Thoracic aorta (tissue), 2 donors: ENCODE measurements around the gene TNKS1BP1. TPM values are rescaled to one million over a fixed set of nuclear protein-coding genes. Genes with fewer than 3 reads are reported as not detected.

ENCODE experiments used
- ATAC-seq: fragments of 150-250 bp; one replicate; pipeline ENCODE4 v1.8.0; 2017; ENCODE audit warnings: low read depth; ENCODE audit not compliant: insufficient number of reproducible peaks, low FRiP score
- DNase-seq: peaks from one replicate; pipeline ENCODE4 v3.0.0-alpha.2; 2020; ENCODE audit warnings: low spot score
- H3K27ac ChIP-seq, 2 donors: fragments of 200-600 bp; sonication (generic); 1 replicate in 1 of 2; 2 replicates in 1 of 2; pipeline ENCODE4 v1.5.1; 2016; ENCODE audit warnings: mild to moderate bottlenecking in 2 of 2, moderate library complexity in 2 of 2
- H3K27me3 ChIP-seq: fragments of 200-600 bp; sonication (generic); replicated peaks from 2 replicates; pipeline ENCODE4 v1.6.0; 2016; ENCODE audit warnings: mild to moderate bottlenecking; ENCODE audit not compliant: insufficient read depth
- H3K36me3 ChIP-seq: fragments of 200-600 bp; sonication (generic); one replicate; pipeline ENCODE4 v1.5.1; 2016
- H3K4me1 ChIP-seq, 2 donors: fragments of 200-600 bp; sonication (generic); 1 replicate in 1 of 2; 2 replicates in 1 of 2; pipeline versions ENCODE4 v1.5.1 to v1.6.0; 2016; ENCODE audit warnings: low read depth in 2 of 2, mild to moderate bottlenecking in 1 of 2; ENCODE audit not compliant: control insufficient read depth in 1 of 2
- H3K4me3 ChIP-seq: fragments of 200-600 bp; sonication (generic); 2 replicates; pipeline ENCODE4 v1.5.1; 2016; ENCODE audit warnings: mild to moderate bottlenecking
- H3K9me3 ChIP-seq: fragments of 200-600 bp; sonication (generic); 2 replicates; pipeline ENCODE4 v1.5.1; 2016
- total RNA-seq, 2 donors: library from RNA; depleted of rRNA; stranded (reverse); fragments of >200 nt; gene quantifications; one replicate each; pipeline versions ENCODE4 v1.1.0 to v1.2.3, GENCODE V29; 2016
- TF ChIP-seq, protein P1 (sequence below): fragments of 200-600 bp; sonication (generic); IDR thresholded peaks from one replicate; pipeline ENCODE4 v1.5.1; 2019; ENCODE audit warnings: antibody characterized with exemption

The TNKS1BP1 gene
- total RNA-seq, 2 donors from 2014 or later = 105 to 153 TPM

DNA sequence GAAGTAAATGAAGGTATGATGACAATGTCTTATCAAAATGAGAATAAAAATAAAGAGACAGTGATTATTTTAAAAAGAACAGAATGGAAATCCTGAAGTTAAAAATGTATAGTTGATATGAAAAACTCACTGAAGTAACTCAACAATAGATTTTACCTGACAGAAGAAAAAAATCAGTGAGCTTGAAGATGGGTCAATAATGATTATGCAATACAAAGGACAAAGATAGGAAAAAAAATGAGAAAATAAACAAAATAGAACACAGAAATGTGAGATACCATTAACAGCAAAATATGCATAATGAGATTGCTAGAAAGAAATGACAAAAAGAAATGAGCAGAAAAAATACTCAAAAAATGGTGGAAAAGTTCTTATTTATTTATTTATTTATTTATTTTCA, 68.6 kb downstream of the TNKS1BP1 start:
- peaks cover 3% of the 10 kb centered on the region for H3K9me3 ChIP-seq
- DNase-seq = no peak
- H3K27ac ChIP-seq = no peak overlapping the region
- TF ChIP-seq, protein P1, sequence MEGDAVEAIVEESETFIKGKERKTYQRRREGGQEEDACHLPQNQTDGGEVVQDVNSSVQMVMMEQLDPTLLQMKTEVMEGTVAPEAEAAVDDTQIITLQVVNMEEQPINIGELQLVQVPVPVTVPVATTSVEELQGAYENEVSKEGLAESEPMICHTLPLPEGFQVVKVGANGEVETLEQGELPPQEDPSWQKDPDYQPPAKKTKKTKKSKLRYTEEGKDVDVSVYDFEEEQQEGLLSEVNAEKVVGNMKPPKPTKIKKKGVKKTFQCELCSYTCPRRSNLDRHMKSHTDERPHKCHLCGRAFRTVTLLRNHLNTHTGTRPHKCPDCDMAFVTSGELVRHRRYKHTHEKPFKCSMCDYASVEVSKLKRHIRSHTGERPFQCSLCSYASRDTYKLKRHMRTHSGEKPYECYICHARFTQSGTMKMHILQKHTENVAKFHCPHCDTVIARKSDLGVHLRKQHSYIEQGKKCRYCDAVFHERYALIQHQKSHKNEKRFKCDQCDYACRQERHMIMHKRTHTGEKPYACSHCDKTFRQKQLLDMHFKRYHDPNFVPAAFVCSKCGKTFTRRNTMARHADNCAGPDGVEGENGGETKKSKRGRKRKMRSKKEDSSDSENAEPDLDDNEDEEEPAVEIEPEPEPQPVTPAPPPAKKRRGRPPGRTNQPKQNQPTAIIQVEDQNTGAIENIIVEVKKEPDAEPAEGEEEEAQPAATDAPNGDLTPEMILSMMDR = no peak
- H3K4me3 ChIP-seq = no peak overlapping the region
- no peak for ATAC-seq
- H3K4me1 ChIP-seq = no peaks in the 10 kb centered on the region
- no peaks in the 10 kb centered on the region for H3K36me3 ChIP-seq
- H3K27me3 ChIP-seq = no peaks in the 10 kb centered on the region

DNA sequence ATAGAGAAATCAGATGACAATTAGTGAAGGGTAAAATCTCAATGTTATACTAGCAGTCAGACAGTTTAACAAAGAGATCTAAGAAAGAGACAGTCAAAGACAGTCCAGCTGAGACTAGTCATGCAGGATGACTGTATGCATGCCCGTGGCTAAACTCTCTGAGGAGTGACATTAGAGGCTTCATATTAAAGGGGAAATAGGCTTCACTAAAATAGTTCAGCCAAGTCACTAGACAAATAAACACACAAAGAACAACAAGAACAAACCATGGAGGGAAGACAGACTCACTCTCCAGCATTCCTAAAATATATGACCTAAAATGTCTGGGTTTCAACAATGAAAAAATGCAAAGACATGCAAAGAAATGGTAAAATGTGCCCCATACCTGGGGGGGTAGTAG, 69.1 kb downstream of the TNKS1BP1 start:
- Histone ChIP-seq H3K9me3 (peaks cover 3% of the 10 kb centered on the region), H3K4me3 (no peak overlapping the region), H3K4me1 (no peaks in the 10 kb centered on the region), H3K27me3 (no peaks in the 10 kb centered on the region), H3K36me3 (no peaks in the 10 kb centered on the region), H3K27ac (no peak overlapping the region)
- TF ChIP-seq, protein P1 = no peak
- no peak for DNase-seq
- ATAC-seq = no peak

DNA sequence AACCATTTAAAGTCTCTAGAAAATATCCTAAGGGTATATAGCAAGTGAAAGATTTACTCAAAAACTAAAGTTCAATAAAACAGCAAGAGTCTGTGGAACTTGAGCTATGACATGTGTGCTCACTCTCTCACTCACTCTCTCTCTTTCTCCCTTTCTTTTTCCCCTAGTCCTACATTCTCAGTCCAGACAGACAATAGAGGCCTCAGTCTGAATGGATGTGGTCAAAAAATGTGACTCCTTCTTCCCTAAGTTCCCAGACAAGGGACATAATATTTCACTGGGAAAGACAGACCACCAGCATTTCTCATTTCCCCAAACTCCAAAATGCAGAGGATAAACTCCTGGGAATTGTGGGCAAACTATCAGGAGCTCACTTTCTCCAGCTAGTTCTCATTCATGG, 70.1 kb downstream of the TNKS1BP1 start:
- ATAC-seq = no peak
- TF ChIP-seq, protein P1 = no peak
- no peaks in the 10 kb centered on the region for H3K27me3 ChIP-seq
- no peaks in the 10 kb centered on the region for H3K36me3 ChIP-seq
- peaks cover 3% of the 10 kb centered on the region for H3K9me3 ChIP-seq
- no peaks in the 10 kb centered on the region for H3K4me1 ChIP-seq
- no peak for DNase-seq
- no peak overlapping the region for H3K27ac ChIP-seq
- H3K4me3 ChIP-seq = no peak overlapping the region

DNA sequence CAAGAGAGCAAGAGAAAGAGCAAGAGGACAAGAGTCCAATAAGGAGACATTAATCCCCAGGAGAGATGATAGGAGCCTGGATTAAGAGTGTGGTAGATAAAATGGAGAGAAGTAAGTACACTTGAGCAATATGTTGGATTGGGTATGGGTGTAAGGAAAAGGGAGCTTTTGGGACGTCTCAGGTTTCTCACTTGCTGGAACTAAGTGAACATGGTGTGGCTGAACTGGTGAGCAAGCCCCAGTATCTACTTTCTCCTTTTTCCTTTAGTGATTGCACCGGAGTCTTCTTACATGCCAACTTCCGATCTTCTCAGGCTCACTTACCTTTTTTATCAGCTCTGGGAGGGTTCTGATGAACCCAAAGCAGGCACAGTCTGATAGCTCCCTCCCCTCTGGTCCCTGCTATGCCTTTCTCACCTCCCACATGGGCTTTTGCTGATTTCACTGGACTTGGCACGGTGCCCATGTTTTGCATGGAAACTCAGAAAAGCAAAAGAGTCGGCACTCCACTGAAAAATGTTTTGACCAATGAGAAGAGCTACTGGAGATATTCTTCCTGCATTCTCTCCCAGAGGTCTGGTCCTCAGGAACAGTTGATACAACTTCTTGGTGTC, 73.2 kb downstream of the TNKS1BP1 start:
- Histone ChIP-seq H3K27me3 (no peaks in the 10 kb centered on the region), H3K36me3 (no peaks in the 10 kb centered on the region), H3K27ac (no peak overlapping the region), H3K4me1 (no peaks in the 10 kb centered on the region), H3K9me3 (no peaks in the 10 kb centered on the region), H3K4me3 (no peak overlapping the region)
- ATAC-seq (no peak), DNase-seq (no peak)
- TF ChIP-seq, protein P1 = no peak

DNA sequence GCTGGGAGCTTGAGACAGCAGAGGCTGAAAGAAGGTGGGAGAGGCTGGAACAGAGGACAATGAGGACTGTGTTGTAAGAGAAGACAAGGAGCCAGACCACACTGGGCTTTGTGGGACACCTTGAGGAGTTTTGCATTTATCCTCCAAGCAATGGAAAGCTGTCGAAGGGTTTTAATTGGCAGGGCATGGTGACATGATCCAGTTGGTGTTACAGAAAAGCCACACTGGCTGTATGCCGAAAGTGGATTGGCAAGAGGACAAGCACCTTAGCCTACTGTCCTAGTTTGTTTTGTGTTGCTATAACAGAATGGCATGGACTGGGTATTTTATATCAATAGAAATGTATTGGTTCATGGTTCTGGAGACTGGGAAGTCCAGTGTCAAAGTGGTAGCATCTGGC, 73.7 kb downstream of the TNKS1BP1 start:
- Histone ChIP-seq H3K27me3 (no peaks in the 10 kb centered on the region), H3K36me3 (no peaks in the 10 kb centered on the region), H3K4me3 (no peak overlapping the region), H3K9me3 (no peaks in the 10 kb centered on the region), H3K27ac (no peak overlapping the region), H3K4me1 (no peaks in the 10 kb centered on the region)
- DNase-seq = no peak
- no peak for ATAC-seq
- TF ChIP-seq, protein P1 = no peak

Other genes starting within 250 kb of the TNKS1BP1 start
- not detected for gene LRRC55, start 143.0 kb downstream of the TNKS1BP1 start, total RNA-seq
- gene APLNR, start 87.7 kb downstream of the TNKS1BP1 start, total RNA-seq = 1 to 10 TPM; 1.8 to 4.3 TPM
- 10 to 100 TPM; 42.0 to 51.4 TPM for gene SSRP1, start 10.9 kb upstream of the TNKS1BP1 start, total RNA-seq
- gene P2RX3, start 13.4 kb upstream of the TNKS1BP1 start, total RNA-seq = not detected
- not detected for gene PRG3, start 56.2 kb upstream of the TNKS1BP1 start, total RNA-seq
- gene PRG2, start 65.7 kb upstream of the TNKS1BP1 start, total RNA-seq = under 1 TPM in 1 of 2 donors, not detected in 1; 0.54 TPM
- gene SLC43A3, start 102.2 kb upstream of the TNKS1BP1 start, total RNA-seq = 10 to 100 TPM; 76.0 to 92.3 TPM
- under 1 TPM in 1 of 2 donors, not detected in 1; 0.35 TPM for gene RTN4RL2, start 135.6 kb upstream of the TNKS1BP1 start, total RNA-seq
- gene SLC43A1, start 190.8 kb upstream of the TNKS1BP1 start, total RNA-seq = 10 to 100 TPM; 16.6 to 23.6 TPM
- gene TIMM10, start 205.8 kb upstream of the TNKS1BP1 start, total RNA-seq = 10 to 100 TPM; 19.5 to 33.5 TPM
- not detected for gene SMTNL1, start 212.6 kb upstream of the TNKS1BP1 start, total RNA-seq
- 10 to 100 TPM; 22.6 to 45.8 TPM for gene UBE2L6, start 242.7 kb upstream of the TNKS1BP1 start, total RNA-seq